Omental fat pad (tissue), 4 donors: ENCODE measurements around the gene NSMCE1. TPM values are rescaled to one million over a fixed set of nuclear protein-coding genes. Genes with fewer than 3 reads are reported as not detected.
"Not testable (repeated sequence)": the region's sequence is repeated elsewhere in the genome, so short reads cannot be mapped to it uniquely, and the experiment has no call there.

ENCODE experiments used
- ATAC-seq: fragments of 150-250 bp; one replicate; pipeline ENCODE4 v1.9.1; 2016; ENCODE audit warnings: mild to moderate bottlenecking, moderate library complexity; ENCODE audit not compliant: low FRiP score
- DNase-seq: peaks from one replicate; pipeline ENCODE4 v3.0.0-alpha.2; 2019; ENCODE audit warnings: low spot score
- total RNA-seq, 4 donors: library from RNA; depleted of rRNA; stranded (reverse); fragments of >200 nt; gene quantifications; one replicate each; pipeline ENCODE4 v1.1.0, GENCODE V29; 2016
- TF ChIP-seq, protein P1 (sequence below), 3 donors: fragments of 450-650 bp; IDR thresholded peaks; one replicate each; pipeline ENCODE4 v1.5.1; 2016 to 2017; ENCODE audit warnings: antibody characterized with exemption in 3 of 3, mild to moderate bottlenecking in 3 of 3, moderate library complexity in 2 of 3

Gene NSMCE1
- total RNA-seq, 4 donors from 2014 or later = 30.3 to 53.0 (median 43.9) TPM

DNA sequence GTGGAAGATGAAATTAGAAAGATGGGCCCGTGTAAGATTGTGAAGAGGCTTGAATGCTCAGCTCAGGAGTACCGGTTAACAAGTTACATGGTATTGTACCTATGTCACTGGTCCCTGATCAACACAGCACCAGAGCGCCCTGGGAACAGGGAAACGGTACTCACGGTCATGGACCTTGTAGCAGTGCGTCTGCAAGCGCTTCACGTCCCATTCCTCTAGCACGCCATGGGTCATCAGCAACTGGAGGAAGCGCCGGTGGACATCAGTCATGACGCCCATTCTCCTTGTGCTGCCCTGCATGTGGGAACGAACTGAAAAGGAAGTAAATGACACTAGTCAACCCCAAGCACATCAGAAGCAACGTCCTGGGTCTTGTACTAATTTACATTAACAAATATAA lies 11.3 kb downstream of the NSMCE1 start:
- ATAC-seq (no peak), DNase-seq (no peak)
- TF ChIP-seq, protein P1, sequence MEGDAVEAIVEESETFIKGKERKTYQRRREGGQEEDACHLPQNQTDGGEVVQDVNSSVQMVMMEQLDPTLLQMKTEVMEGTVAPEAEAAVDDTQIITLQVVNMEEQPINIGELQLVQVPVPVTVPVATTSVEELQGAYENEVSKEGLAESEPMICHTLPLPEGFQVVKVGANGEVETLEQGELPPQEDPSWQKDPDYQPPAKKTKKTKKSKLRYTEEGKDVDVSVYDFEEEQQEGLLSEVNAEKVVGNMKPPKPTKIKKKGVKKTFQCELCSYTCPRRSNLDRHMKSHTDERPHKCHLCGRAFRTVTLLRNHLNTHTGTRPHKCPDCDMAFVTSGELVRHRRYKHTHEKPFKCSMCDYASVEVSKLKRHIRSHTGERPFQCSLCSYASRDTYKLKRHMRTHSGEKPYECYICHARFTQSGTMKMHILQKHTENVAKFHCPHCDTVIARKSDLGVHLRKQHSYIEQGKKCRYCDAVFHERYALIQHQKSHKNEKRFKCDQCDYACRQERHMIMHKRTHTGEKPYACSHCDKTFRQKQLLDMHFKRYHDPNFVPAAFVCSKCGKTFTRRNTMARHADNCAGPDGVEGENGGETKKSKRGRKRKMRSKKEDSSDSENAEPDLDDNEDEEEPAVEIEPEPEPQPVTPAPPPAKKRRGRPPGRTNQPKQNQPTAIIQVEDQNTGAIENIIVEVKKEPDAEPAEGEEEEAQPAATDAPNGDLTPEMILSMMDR (IDR thresholded peaks at IDR 0.05) = no peak

DNA sequence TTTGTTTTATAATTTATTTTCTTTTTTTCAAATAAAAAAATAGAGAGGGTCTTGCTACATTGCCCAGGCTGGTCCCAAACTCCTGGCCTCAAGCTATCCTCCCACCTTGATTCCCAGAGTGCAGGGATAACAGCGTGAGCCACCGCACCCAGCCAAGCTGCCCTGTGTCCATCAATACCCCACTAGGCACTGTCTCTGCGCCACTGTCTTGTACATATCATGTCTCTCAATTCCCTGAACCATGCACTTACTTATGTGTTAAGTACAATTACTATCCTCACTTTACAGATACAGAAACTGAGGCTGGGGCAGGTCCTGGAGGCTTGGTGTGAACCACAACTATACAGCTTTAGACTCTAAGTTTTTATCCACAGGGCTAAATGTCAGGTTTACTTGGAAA lies 11.7 kb downstream of the NSMCE1 start:
- ATAC-seq = no peak
- TF ChIP-seq, protein P1 (IDR thresholded peaks at IDR 0.05) = no peak
- no peak for DNase-seq

DNA sequence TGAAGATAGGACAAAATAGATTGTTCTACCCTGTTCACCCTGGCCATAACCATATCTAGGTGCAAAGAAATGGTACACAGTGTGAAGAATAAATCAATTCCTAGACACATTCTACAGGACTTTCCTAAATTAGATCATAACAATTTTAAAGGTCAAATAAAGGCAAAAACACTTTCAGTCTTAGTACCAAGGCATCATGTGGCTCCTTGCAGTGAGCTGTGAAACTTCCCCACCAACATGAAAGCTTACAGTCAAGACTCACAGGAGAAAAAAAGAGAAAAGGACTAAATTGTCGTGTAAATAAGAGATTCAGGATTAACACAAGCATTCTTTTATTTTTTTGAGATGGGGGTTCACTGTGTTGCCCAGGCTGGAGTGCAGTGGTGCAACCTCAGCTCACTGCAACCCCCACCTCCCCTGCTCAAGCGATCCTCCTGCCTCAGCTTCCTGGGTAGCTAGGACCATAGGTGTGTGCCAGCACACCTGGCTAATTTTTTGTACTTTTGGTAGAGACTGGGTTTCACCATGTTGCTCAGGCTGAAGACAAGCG lies 14.2 kb downstream of the NSMCE1 start:
- TF ChIP-seq, protein P1 (IDR thresholded peaks at IDR 0.05) = no peak
- DNase-seq = no peak
- peak; percentile 49 for ATAC-seq

DNA sequence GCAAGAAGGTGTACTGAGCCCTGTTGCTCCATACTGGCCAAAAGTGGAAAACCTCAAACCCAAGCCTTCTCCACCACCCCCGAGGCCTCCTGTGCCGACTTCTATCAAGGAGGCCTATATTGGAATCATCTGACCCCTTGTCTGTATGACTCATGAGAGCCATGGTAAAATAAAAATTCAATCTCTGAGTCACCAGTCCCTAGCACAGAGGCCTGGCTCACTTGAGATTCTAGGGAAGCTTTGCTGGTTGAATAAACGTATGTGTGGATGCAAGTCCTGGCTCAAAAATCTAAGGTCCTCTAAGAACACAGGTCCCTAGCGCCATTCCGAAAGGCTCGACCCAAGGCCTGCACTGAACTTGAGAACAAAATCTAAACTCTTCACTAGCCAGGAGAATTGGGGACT lies 15.0 kb downstream of the NSMCE1 start:
- TF ChIP-seq, protein P1 (IDR thresholded peaks at IDR 0.05) = no peak
- DNase-seq (no peak), ATAC-seq (peak; percentile 78)

DNA sequence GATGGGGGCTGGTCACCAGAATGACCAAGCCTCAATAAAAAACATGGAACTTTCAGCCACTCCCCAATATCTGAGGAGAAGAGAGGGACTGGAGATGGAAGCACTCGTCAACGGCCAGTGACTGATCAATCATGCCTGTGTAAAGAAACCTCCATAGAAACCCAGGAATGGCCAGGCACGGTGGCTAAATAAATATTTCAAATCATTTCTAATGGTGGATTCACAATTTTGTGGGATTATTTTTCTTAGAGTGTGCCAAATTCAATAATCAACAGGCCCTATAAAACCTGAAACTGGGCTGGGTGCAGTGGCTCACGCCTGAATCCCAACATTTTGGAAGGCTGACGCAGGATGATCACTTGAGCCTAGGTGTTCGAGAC lies 16.4 kb downstream of the NSMCE1 start:
- TF ChIP-seq, protein P1 (IDR thresholded peaks at IDR 0.05) = no peak
- no peak for ATAC-seq
- no peak for DNase-seq

- no peak for ATAC-seq
- DNase-seq = no peak
Measured at GRCh38 chr16:27251541-27252205, 16.9 kb downstream of the NSMCE1 start.

DNA sequence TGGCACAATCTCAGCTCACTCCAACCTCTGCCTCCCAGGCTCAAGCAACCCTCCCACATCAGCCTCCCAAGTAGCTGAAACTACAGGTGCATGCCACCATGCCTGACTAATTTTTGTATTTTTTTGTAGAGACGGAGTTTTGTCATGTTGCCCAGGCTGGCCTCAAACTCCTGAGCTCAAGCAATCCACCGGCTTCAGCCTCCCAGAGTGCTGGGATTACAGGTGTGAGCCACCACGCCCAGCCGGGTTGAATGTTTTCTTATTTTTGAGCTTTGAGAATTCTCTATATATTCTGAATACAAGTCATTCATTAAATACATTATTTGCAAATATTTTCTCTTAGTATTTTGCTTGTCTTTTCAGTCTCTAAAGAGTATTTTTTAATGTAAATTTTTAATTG lies 19.7 kb downstream of the NSMCE1 start:
- not testable (repeated sequence) for DNase-seq, ATAC-seq

More at GRCh38 chr16:27251541-27252205, 16.9 kb downstream of the NSMCE1 start:
- TF ChIP-seq, protein P1 (IDR thresholded peaks at IDR 0.05) = no peak
